Pulmonary artery endothelial cell (primary cell): ENCODE results near the gene RAB11FIP5. TPM values are rescaled to one million over a fixed set of nuclear protein-coding genes. Genes with fewer than 3 reads are reported as not detected.
"Not testable (repeated sequence)": the region's sequence is repeated elsewhere in the genome, so short reads cannot be mapped to it uniquely, and the experiment has no call there.

ENCODE experiments used
- DNase-seq: peaks from one replicate; pipeline ENCODE4 v3.0.0-alpha.2; 2011; ENCODE audit warnings: low read depth, low spot score
- total RNA-seq: library from RNA; depleted of rRNA; stranded (reverse); fragments of >200 nt; gene quantifications from 2 replicates; pipeline ENCODE4 v1.2.3, GENCODE V29; 2014

Gene RAB11FIP5
- 47.2 and 50.2 TPM in 2 replicates for total RNA-seq

- no peak for DNase-seq
These were observed at the start of gene RAB11FIP5 for GRCh38 chr2:73112913-73113854. TSS of gene RAB11FIP5 (minus strand) at chr2:73112948. CDS start at chr2:73112777, 171 bp downstream.

- DNase-seq, result no peak
These were observed 43.9 kb upstream of the RAB11FIP5 start for GRCh38 chr2:73156539-73157124.

- no peak for DNase-seq
These were observed 30.2 kb upstream of the RAB11FIP5 start for GRCh38 chr2:73142937-73143336.

- no peak for DNase-seq
These were observed 29.1 kb upstream of the RAB11FIP5 start for GRCh38 chr2:73141896-73142295.

- DNase-seq, result no peak
These were observed 22.5 kb upstream of the RAB11FIP5 start for GRCh38 chr2:73135236-73135635.

- DNase-seq, result no peak
These were observed 21.7 kb upstream of the RAB11FIP5 start for GRCh38 chr2:73134471-73134870.

- no peak for DNase-seq
These were observed 20.9 kb upstream of the RAB11FIP5 start for GRCh38 chr2:73133566-73134197.

GRCh38 chr2:73131807-73132206 is 19.1 kb upstream of the RAB11FIP5 start:
- no peak for DNase-seq

GRCh38 chr2:73130790-73131189 is 18.0 kb upstream of the RAB11FIP5 start:
- DNase-seq, result no peak

GRCh38 chr2:73128841-73129535 is 16.2 kb upstream of the RAB11FIP5 start:
- no peak for DNase-seq

GRCh38 chr2:73122536-73122935 is 9.8 kb upstream of the RAB11FIP5 start:
- no peak for DNase-seq

GRCh38 chr2:73119611-73120239 is 7.0 kb upstream of the RAB11FIP5 start:
- DNase-seq, result not testable (repeated sequence)

- no peak for DNase-seq
These were observed 4.7 kb upstream of the RAB11FIP5 start for GRCh38 chr2:73117441-73117840.

GRCh38 chr2:73116182-73116960 is 3.6 kb upstream of the RAB11FIP5 start:
- no peak for DNase-seq

GRCh38 chr2:73114273-73114867 is 1.6 kb upstream of the RAB11FIP5 start:
- DNase-seq, result no peak

GRCh38 chr2:73112026-73112912 is 479 bp downstream of the RAB11FIP5 start:
- no peak for DNase-seq

- no peak for DNase-seq
These were observed 1.4 kb downstream of the RAB11FIP5 start for GRCh38 chr2:73111073-73112025.
